NCI-H510A (cell line): Measurements from ENCODE around the gene RHBDL1.

Experiments
- DNase-seq: peaks from one replicate; lab custom pipeline; 2025; lab: John Stamatoyannopoulos, UW

RHBDL1 gene

GRCh38 chr16:674214-674881, 1.1 kb upstream of the RHBDL1 start:
- no peak for DNase-seq

GRCh38 chr16:675884-676564, 553 bp downstream of the RHBDL1 start:
- no peak for DNase-seq

- DNase-seq, result no peak
Measured at GRCh38 chr16:676565-676902, 1.1 kb downstream of the RHBDL1 start.

- peak; percentile 82 for DNase-seq
Measured at GRCh38 chr16:676913-677312, 1.4 kb downstream of the RHBDL1 start.

GRCh38 chr16:677316-678190, 2.1 kb downstream of the RHBDL1 start:
- no peak for DNase-seq

GRCh38 chr16:678209-678857, 2.9 kb downstream of the RHBDL1 start:
- DNase-seq, result no peak

GRCh38 chr16:678858-679813, 3.7 kb downstream of the RHBDL1 start:
- no peak for DNase-seq

GRCh38 chr16:679814-680624, 4.5 kb downstream of the RHBDL1 start, which contains the start of gene STUB1:
Gene STUB1 (plus strand): TSS chr16:680410. CDS start chr16:680526, 116 bp downstream.
- no peak for DNase-seq

- DNase-seq, result no peak
Measured at GRCh38 chr16:680625-680945, 5.1 kb downstream of the RHBDL1 start.

- DNase-seq, result no peak
Measured at GRCh38 chr16:680967-681745, 5.7 kb downstream of the RHBDL1 start.

- no peak for DNase-seq
Measured at GRCh38 chr16:681746-682427, 6.4 kb downstream of the RHBDL1 start.

GRCh38 chr16:682493-683395, 7.3 kb downstream of the RHBDL1 start:
- DNase-seq, result no peak

- DNase-seq, result no peak
Measured at GRCh38 chr16:683396-684070, 8.1 kb downstream of the RHBDL1 start.

GRCh38 chr16:684071-684794, 8.8 kb downstream of the RHBDL1 start, which contains the start of gene JMJD8:
Gene JMJD8 (minus strand): TSS chr16:684334. CDS start chr16:684319, 15 bp downstream.
- peak; percentile 83 for DNase-seq

GRCh38 chr16:684961-685696, 9.7 kb downstream of the RHBDL1 start:
- DNase-seq, result peak; percentile 72

- no peak for DNase-seq
Measured at GRCh38 chr16:685967-686366, 10.5 kb downstream of the RHBDL1 start.
